HCEC 1CT (cell line): ENCODE measurements around the gene DPH1.
"Not testable (repeated sequence)": the region's sequence is repeated elsewhere in the genome, so short reads cannot be mapped to it uniquely, and the experiment has no call there.

Experiments
- DNase-seq: peaks from one replicate; pipeline ENCODE4 v3.0.0-alpha.2; 2017

DPH1 gene

DNA sequence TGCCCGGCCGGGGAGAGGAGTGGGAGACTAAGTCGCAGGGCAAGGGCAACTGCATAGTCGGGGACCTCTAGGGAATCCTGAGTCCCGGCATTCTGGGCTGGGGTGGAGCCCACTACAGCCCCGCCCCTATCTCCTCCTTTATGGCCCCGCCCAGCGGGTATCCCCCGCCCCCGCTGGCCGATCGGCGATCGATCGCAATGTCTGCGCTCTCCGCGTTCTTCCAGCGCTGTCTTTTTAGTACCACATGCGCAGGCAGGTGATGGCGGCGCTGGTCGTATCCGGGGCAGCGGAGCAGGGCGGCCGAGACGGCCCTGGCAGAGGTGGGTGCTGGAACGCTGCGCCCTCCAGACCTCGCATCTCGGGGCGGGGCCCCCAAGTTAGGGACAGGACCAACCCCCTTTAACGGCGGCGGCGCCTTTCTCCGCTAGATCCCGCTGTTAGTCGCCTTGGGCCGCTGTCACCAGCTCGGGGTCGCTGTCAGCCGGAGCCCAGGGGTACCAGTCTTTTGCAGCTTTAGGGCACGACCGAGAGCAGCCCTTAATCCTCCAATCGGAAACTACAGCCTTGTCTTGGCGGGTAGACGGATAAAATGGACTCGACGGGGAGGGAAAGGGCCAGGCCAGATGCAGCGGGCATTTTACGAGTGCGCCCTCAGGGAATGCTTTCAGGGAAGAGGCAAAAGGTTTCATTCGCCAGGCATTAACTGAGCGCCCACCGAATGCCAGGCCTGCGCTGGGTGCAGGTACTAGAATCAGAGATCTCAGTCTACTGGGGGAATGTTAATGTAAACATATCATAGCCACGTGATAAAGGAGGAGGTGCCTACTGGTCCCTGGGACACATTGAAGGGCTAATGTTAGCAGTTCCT is at the start of gene DPH1:
Gene DPH1 (plus strand): TSS at position 243 of the 868 bp plus-strand sequence. CDS start 17 bp downstream, at position 260.
- peak; percentile 89 for DNase-seq

DNA sequence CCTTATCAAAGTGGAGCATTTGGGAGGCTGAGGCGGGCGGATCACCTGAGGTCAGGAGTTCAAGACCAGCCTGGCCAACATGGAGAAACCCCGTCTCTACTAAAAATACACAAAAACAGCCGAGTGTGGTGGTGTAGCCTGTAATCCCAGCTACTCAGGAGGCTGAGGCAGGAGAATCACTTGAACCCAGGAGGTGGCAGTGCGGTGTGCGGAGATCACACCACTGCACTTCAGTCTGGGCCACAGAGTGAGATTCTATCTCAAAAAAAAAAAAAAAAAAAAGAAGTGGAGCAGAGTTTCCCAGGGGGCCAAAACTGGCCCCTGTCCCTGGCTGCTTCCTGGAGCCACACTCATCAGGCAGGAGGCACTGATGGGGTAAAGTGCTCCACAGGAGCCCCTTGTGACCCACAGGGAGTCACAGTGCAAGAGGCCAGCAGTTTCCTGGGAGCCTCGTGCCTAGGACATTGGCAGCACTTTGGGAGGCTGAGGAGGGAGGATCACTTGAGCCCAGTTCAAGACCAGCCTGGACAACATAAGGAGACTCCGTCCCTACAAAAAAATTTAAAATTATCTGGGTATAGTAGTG is 49.2 kb upstream of the DPH1 start:
- DNase-seq = no peak

DNA sequence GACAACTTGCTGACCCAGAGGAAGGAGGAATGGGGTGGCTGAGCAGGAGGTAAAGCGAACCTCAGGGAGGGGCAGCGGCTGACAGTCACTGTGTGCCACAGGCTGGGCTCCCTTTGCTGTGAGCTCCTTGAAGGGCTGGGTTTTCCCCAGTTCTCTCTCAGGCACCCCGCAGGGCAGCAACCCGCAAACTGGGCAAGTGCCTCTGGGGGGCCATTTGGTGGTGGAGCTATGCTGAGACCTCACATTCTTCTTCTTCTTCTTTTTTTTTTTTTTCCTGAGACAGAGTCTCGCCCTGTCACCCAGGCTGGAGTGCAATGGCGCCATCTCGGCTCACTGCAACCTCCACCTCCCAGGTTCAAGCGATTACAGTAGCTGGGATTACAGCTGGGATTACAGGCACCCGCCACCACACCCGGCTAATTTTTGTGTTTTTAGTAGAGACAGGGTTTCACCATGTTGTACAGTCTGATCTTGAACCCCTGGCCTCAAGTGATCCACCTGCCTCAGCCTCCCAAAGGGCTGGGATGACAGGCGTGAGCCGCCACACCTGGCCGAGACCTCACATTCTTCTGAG is 47.1 kb upstream of the DPH1 start:
- not testable (repeated sequence) for DNase-seq

DNA sequence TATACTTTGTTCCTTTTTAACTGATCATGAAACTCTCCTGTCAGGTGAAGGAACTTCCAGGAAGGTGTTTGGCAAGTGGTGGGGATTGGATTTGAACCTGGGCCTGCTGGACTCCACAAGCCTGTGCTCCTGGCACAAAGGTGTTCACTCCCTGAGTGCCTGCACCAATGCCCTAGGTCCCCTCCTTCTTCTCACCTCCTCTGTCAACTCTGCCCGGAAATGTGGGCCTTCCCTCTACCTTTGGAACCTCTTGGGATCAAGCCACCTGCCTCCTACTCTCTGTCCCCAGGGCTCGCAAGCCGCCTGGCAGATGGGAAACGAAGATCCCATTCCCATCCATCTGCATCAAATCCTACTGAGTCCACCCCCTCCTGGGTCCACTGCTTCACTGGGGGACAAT is 44.9 kb upstream of the DPH1 start:
- DNase-seq = no peak

DNA sequence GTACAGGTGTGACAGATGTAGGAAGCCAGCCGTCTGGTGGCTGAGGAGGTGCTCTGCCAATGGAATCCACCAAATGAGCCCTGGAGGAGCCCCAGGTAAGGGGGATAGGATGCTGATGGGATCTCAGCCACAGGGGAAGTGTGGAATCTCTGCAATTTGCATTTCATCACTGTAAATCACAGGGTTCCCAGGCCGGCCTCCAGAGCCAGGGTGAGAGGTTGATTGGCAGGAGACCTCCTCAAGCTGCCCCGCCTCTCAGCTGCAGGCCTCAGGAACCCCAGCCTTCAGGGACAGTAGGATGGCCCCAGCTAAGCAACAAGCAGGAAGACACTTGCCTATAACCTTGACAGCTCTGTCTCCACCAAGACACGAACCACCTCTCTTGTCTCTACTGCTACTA is 44.3 kb upstream of the DPH1 start:
- DNase-seq = no peak

DNA sequence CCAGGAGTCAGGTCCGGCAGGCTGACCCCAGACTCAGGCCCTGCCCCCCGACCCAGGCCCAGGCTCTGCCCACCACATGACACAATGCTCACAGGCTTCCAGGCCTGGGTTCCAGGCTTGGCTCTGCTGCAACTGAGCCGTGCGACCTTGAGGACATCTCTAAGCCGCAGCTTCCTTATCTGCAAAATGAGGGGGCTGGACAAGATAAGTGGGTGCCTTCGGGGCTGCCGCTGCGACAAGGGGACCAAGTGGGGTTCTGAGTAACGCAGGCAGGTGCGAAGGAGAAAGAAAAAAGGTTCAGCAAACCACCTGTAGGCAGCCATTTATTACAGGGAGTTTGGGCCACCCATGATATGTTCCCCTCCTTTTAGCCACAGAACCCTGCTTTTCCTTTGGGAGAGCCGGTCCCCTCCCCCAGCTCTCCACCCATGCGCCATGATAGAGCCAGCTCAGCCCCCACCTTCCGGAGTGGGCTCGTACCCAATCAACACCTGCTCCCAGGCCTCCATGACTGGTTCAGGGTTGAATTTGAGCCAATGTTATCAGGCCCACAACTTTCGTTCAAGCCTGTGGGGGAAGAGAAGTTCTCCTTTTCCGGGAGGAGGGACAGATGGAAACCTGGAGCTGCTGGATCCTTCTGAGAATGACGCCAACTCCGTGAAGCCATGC is 43.0 kb upstream of the DPH1 start:
- DNase-seq = no peak

DNA sequence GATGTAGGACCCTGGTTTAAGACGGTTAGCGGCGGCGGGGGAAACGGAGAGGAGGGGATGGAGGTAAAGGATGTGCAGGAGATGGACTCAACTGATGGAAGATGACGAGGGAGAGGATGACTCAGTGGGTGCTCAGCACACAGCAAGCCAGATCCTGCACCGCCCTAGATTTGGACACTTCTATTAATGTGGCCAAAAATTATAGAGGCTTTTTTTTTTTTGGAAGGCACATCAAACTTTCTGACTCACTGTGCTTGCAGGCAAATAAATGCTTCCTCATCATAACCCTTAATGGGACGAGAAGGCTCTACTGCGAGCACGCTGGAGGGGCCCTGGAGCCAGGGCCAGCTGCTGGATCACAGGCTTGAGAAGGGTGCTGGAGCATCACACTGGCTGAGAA is 40.8 kb upstream of the DPH1 start:
- DNase-seq = peak; percentile 94

DNA sequence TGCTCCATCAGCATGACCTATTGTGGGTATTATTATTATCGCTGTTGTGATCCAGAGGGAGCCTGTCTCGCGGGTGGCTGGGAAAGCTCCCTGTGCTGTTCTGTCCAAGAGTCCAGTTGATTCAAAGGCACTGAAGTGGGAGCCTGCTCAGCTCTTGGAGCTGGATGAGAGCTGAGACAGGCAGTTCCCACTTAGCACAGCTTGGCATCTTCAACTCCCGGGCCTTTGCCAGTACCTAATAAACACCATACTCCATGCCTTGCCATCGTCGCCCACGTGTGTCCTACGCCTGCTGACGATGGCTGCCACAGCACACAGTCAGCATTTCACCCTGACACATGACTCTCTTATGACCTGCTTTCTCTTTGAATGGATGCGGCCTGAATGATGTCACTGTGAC is 37.4 kb upstream of the DPH1 start:
- no peak for DNase-seq

DNA sequence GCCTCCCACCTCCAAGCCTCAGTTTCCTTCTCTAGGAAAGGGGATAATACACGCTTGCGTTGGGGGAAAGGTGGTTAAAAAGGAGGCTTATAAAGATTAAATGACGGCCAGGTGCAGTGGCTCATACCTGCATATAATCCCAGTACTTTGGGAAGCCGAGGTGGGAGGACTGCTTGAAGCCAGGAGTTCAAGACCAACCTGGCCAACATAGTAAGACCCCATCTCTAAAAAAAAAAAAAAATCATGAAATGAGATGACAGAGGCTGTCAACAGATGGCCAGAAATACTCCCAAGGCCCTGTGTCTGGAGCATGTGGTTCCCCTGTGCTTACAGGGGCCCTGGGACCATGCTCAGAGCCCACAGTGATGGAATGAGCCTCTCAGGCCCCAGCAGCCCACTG is 35.2 kb upstream of the DPH1 start:
- no peak for DNase-seq

DNA sequence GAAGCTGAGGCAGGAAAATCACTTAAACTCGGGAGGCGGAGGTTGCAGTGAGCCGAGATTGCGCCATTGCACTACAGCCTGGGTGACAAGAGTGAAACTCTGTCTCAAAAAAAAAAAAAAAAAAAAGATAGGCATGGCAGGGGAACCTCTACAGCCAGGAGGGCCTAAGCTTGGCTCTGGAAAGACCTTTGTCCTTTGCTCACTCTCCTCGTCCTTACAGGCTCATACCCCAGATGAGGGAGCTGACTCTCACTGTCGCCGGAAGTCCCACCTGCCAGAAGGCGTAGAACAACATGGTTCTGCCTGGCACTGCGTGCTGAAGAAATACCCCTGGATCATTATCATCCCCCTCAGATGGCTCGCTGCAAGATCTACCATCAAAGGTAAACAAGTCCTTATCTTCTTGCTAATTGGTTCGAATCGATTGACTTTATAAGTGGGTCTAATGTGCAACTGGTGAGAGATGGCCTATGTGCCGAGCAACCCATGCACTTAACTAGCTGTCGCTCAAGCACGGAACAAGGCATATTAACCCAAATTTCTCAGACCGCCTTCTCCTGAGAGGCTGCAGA is 34.5 kb upstream of the DPH1 start:
- DNase-seq = no peak

DNA sequence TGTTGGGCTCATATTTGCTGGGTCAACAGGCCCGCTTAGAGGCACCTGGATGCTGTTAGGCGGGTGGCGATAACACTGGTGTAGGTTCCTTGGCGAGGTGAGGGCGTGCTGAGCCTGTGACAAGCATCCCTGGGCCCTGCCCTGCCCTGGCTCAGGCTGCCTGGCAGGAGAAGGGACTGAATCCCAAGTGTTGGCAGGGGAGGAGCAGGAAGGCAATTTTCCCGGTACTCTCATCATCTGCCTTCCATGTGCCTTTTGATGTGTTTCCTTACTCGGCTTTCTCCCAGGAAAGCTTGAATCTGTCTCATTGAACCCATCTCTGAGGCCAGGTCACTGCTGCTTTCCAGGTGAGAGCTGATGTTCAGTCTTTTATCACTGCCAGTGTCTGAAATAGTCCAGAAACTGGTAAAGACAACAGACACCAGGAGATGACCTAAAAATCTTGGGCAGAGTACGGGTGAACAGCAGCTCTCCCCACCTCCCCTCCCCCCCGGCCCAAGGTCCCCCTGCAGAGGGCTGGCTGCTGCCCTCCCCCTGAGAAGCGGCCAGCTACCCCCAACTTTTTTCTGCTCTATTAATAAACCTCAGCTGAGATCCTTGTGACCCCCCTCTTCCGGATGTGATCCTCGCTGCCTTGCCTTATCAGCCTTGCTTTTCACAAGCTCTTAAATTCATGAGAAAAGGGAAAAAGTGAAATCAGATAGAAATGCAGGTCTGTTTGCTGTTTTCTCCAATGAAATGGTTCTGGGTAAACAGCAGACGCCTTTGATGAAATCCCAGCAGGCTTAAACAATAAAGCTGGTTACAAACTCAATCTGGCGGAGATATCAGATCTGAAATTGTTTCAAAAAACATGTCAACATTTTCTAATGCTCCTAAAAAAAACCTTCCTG is 33.8 kb upstream of the DPH1 start:
- no peak for DNase-seq

DNA sequence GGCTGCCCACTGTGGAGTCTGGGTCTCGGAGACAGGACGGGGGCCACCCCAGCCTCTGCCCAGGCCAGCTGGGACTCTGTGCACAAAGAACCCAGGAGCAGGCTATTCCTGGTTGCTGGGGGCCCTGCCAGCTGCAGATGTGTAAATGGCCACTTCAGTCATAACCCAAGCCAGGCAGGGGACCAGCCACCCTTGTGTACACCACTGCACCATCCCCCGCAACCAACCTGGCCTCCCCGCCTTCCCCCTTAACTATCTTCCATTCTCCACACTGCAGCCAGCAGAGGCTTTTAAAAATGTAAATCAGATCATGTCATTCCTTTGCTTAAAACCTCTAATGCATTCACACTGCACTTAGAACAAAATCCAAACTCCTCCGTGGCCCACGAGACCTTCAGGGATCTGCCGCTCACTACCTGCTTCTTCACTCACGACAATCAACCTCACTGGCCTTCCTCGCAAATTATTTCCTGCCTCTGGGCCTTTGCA is 33.1 kb upstream of the DPH1 start:
- DNase-seq = no peak

DNA sequence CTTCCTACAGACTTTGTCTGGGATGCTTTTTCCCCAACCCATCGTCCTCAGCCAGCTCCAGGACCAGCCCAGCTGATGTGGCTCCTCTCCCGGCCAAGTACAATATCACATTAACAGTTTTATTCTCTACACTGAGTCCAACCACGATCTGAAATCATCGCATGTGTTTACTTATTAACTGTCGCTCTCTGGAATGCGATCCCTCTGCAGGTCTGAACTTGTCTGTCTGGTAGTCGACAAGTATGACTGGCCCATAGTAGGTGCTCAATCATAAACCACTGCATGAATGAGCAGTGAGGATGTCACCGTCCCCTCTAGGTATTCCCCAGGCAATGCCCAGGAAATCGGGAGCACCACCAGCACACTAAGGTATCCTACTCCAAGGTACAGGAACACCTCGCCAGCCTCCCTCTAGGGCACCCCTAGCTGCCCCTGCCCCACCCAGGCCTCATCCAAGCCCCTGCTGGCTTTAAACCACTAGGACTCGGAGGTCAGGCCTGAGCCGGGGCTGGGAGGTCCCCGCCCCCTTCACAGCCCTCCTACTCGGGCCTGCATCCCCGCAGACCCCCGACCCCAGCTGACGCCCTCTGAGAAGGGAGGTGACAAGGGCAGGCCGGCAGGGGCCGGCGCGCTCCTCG is 32.5 kb upstream of the DPH1 start:
- no peak for DNase-seq

DNA sequence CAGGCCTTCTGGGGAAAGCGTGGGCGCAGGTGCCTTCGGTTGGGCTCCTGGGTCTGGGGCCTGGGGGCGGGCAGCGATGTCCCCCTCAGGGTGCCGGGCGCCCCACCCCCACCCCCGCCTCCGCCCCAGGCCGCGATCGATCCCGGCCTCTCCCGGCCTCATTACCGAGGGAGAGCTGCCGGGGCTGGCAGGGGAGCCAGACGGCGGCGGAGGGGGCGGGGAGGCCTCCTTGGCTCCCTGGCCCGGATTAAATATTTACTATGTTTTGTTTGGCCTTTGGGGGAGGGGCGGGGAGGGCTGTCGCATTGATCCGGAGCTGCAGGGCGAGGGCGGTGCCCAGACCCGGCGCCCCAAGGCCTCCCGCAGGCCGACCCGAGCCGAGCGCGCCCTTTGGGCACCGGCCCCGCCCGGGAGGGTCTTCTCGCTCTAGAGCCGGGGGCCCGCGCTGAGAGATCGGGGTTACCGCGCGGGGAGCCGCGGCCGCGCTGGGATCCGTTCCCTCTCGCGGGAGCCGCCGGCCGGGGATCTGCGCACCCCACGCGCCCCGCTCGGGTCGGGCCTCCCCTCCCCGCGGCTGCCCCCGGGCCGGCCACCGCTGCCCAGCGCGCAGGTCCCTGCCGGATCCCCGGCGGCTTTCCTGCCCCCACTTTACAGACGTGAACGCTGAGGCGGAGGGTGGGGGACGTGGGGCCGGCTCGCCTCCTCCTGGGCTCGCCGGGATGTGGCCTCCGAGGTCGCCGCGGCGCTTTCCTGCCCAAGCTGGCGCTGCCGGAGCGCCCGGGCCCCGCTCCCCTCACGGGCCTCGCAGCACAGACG is 31.8 kb upstream of the DPH1 start:
- DNase-seq = no peak

DNA sequence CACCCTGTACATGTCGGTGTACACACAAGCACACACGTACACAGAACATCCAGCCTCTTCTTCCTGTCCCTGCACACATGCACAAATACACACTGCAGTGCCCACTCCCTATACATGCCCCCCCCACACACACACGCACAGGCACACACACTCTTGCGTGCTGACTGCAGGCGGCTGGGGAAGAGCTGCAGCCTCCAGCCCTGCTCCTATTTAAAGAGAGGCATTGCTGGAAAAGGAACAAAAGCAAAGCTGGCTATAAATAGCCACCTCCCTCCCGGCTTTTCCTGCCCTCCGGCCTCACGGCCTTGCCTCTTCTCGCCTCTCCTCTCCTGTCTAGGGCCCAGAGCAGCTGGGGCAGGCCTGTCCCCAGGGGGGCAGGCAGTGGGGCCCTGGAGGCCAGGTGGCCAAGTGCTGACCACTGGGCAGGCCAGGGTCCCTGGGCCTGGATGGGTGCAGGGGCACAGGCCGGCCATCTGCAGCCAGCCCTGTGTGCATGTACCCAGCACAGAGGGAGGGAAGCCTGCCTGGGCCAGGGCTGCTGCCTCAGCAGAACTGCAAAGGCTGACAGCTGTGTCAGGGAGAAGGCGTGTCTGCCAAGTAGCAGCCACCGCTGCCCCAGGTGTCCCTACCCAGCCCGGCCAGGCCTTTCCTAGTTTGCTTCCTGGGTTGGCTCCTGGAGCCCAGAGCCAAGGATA is 30.2 kb upstream of the DPH1 start:
- DNase-seq = no peak

DNA sequence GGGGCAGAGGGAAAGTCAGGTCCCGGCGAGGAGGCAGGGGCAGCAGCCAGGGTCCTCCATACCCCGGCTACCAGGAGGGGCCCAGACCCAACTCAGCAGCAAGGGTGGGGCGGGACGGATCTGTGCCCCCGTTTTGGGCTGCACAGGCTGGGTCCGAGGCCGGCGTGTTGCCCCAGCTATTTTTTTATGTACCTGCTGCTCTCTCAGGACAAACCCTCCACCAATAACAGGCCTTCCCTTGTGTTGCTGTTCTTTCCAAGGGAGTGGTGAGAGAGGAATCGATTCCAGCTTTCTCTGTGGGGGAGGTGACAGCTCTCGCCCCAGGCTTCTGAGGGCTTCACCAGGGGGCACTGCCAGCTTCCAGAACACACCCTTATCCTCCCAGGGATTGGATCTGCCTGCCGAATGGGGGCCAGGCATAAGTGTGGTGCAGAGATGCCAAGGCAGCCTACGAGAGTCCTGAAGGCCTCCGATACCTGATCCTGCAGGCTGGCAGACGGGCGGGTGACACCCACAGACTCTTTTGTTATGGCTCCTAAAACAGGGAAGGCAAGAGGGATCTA is 27.1 kb upstream of the DPH1 start:
- DNase-seq = no peak

DNA sequence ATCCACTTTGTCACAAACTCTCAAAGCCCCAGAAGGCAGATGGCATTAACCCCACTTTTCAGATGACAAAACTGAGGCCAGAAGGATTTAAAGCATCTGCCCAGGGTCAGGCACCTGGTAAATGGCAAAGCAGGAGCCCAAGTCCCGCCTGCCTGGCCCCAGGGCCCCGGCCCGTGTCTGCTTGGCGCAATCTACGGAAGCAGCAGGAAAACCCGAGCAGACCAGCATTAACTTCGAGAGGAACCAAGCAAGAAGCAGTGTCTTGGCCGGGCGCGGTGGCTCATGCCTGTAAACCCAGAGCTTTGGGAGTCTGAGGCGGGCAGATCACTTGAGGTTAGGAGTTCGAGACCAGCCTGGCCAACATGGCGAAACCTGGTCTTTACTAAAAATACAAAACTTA is 26.4 kb upstream of the DPH1 start:
- no peak for DNase-seq

DNA sequence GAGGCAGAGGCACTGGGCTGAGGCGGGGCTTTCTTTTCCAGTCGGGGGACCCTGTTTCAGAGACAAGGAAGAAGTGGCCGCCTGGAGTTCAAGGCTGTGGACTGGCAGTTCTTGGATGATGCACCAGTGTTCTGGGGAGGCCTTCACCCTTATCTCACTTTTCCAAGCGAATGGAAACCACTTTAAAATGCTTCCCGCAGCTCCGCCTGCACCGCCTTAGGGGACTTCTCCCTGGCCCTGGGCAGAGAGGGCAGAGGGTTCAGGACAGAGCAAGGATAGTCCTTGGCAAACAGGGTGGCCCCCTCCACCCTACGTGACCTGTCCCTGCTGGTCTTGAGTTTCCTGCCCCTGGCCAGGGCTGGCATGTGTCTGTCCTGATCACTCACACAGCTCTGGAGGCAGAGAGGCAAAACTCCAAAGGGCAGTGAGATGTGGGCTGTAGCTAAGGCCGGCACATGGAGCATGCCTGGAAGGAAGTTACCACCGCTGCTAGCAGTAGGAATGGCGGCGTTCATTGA is 25.5 kb upstream of the DPH1 start:
- DNase-seq = no peak

DNA sequence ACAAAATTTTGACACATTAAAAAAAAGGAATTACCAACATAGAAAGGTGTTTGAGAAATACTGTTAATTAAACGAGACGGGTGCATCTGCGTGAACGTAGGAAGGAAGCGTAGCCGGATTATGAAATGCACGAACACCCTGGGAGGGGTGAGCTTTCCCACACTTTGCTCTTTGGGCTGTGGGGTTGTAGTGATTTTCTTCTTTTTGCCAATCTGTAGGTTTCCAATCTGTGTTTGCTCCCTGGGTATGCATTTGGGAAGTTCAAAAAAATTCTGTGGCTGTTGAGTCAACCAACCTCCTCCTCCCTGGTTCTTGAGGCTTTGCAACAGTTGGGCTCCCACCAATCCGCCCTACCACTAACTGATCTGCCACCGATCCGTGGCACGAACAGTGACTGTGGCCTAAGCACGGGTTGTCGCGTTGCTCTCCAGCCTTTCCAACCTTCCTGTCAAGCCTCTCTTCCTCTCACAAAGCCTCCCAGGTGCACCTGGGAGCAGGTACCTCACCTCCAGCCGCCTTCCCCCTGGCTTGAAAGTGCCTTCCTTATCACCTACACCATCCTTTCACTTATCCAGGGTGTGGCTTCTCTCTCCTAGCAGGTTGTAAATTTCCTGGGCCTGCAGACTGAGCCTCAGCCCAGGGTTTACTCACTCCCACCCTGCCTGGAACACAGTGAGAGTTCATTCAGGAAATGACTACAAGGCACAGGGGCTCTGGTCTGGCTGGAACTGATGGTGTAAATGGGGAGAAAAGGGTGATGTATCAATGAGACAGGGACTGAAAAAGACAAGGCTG is 21.4 kb upstream of the DPH1 start:
- no peak for DNase-seq
